DMS153 treated with DMSO at 0.1 percent for 48 hours (cell line): Measurements from ENCODE around the gene INTS15.

Experiments used
- DNase-seq: peaks from one replicate; lab custom pipeline; 2025; ENCODE audit not compliant: unreplicated experiment; lab: John Stamatoyannopoulos, UW

Gene INTS15

GRCh38 chr7:6642239-6642839 lies 52.5 kb downstream of the INTS15 start:
- no peak for DNase-seq

GRCh38 chr7:6642861-6643640 lies 53.2 kb downstream of the INTS15 start:
- no peak for DNase-seq

- DNase-seq = no peak
Measured at GRCh38 chr7:6643915-6644625, 54.2 kb downstream of the INTS15 start.

GRCh38 chr7:6644728-6645127 lies 54.9 kb downstream of the INTS15 start:
- DNase-seq = no peak

GRCh38 chr7:6646465-6646864 lies 56.6 kb downstream of the INTS15 start:
- no peak for DNase-seq

- DNase-seq = no peak
Measured at GRCh38 chr7:6647080-6647479, 57.3 kb downstream of the INTS15 start.

- DNase-seq = no peak
Measured at GRCh38 chr7:6647541-6647940, 57.7 kb downstream of the INTS15 start.

- DNase-seq = no peak
Measured at GRCh38 chr7:6648066-6648814, 58.4 kb downstream of the INTS15 start.

- DNase-seq = no peak
Measured at GRCh38 chr7:6648815-6649104, 58.9 kb downstream of the INTS15 start.

GRCh38 chr7:6649241-6649961 lies 59.6 kb downstream of the INTS15 start:
- DNase-seq = no peak

- no peak for DNase-seq
Measured at GRCh38 chr7:6650086-6650485, 60.3 kb downstream of the INTS15 start.

- no peak for DNase-seq
Measured at GRCh38 chr7:6650521-6651011, 60.7 kb downstream of the INTS15 start.

- DNase-seq = no peak
Measured at GRCh38 chr7:6651851-6652445, 62.1 kb downstream of the INTS15 start.

GRCh38 chr7:6652446-6653011 lies 62.7 kb downstream of the INTS15 start:
- DNase-seq = no peak

GRCh38 chr7:6653071-6654003 lies 63.5 kb downstream of the INTS15 start:
- DNase-seq = no peak

GRCh38 chr7:6654113-6654841 lies 64.5 kb downstream of the INTS15 start:
- DNase-seq = no peak

- DNase-seq = no peak
Measured at GRCh38 chr7:6654842-6655610, 65.2 kb downstream of the INTS15 start.
